ENCODE measurements around the gene CCDC120.
A peak's percentile ranks its signal among the peaks of the same experiment; 100 is the strongest.

CCDC120 gene

GRCh38 chrX:49039598-49040375 is 19.0 kb upstream of the CCDC120 start:
- Histone ChIP-seq H3K27ac (ENCODE audit: insufficient read depth in 1 of 2, low read depth in 1 of 2, low read length in 2 of 2, poor library complexity in 1 of 2, severe bottlenecking in 2 of 2) (peak overlapping the region; percentile 29 to 79), H3K27me3 (replicated peaks in 2 of 5; ENCODE audit: control insufficient read depth in 4 of 5, insufficient read depth in 5 of 5, low read length in 4 of 5) (no peaks in the 10 kb centered on the region), H3K4me1 (ENCODE audit: control extremely low read depth in 1 of 4, control insufficient read depth in 4 of 4, insufficient read depth in 4 of 4, low read length in 3 of 4) (peaks cover 6 to 44% (median 36%) of the 10 kb centered on the region in 4 experiments), H3K4me3 (ENCODE audit: control insufficient read depth in 1 of 7, extremely low read depth in 1 of 7, insufficient read depth in 4 of 7, low read depth in 2 of 7, low read length in 6 of 7) (peak overlapping the region in 5 of 7 experiments; percentile 10 to 54 (median 34)), H3K36me3 (ENCODE audit: control insufficient read depth in 4 of 4, insufficient read depth in 4 of 4, low read length in 3 of 4) (peaks cover 0 to 23% (median 11%) of the 10 kb centered on the region in 4 experiments), H3K9me3 (ENCODE audit: control extremely low read depth in 1 of 5, control insufficient read depth in 4 of 5, insufficient read depth in 2 of 5, low read depth in 1 of 5, low read length in 4 of 5) (no peaks in the 10 kb centered on the region)
- POLR2A ChIA-PET = interaction anchor here (0.6 to 1.5 kb wide), 4 partner anchors 9 to 386 kb away, joined by 3 to 10 read pairs (median 6); partner anchors contain the start of gene GRIPAP1
- DNase-seq = peak; percentile 94 to 97 (median 97)
- CTCF ChIA-PET = interaction anchor here (0.8 to 1.7 kb wide), 6 partner anchors 9 to 81 kb away, joined by 3 to 6 read pairs (median 4); partner anchors contain the start of gene KCND1
- 29% methylated on average over 5 of the region's 9 CpGs for WGBS (ENCODE audit: insufficient coverage)

- Histone ChIP-seq H3K9me3 (ENCODE audit: control extremely low read depth in 1 of 5, control insufficient read depth in 4 of 5, insufficient read depth in 2 of 5, low read depth in 1 of 5, low read length in 4 of 5) (no peaks in the 10 kb centered on the region), H3K4me1 (ENCODE audit: control extremely low read depth in 1 of 4, control insufficient read depth in 4 of 4, insufficient read depth in 4 of 4, low read length in 3 of 4) (peaks cover 6 to 44% (median 36%) of the 10 kb centered on the region in 4 experiments), H3K27ac (ENCODE audit: insufficient read depth in 1 of 2, low read depth in 1 of 2, low read length in 2 of 2, poor library complexity in 1 of 2, severe bottlenecking in 2 of 2) (peak overlapping the region; percentile 29 to 56), H3K36me3 (ENCODE audit: control insufficient read depth in 4 of 4, insufficient read depth in 4 of 4, low read length in 3 of 4) (peaks cover 0 to 21% (median 11%) of the 10 kb centered on the region in 4 experiments), H3K27me3 (replicated peaks in 2 of 5; ENCODE audit: control insufficient read depth in 4 of 5, insufficient read depth in 5 of 5, low read length in 4 of 5) (no peaks in the 10 kb centered on the region), H3K4me3 (ENCODE audit: control insufficient read depth in 1 of 7, extremely low read depth in 1 of 7, insufficient read depth in 4 of 7, low read depth in 2 of 7, low read length in 6 of 7) (peak overlapping the region in 4 of 7 experiments; percentile 25 to 54 (median 41))
- ChIA-PET POLR2A (interaction anchor here (0.6 to 1.5 kb wide), 4 partner anchors 9 to 387 kb away, joined by 3 to 10 read pairs (median 6); partner anchors contain the start of gene GRIPAP1), CTCF (interaction anchor here (1.4 to 1.7 kb wide), 2 partner anchors 10 to 69 kb away, joined by 4 to 6 read pairs; partner anchors contain the start of gene KCND1)
- no peak for DNase-seq
- WGBS (ENCODE audit: insufficient coverage) = 70% methylated on average over 5 of the region's 7 CpGs
These were observed 18.3 kb upstream of the CCDC120 start for GRCh38 chrX:49040376-49040955.

- no peaks in the 10 kb centered on the region for H3K27me3 ChIP-seq (replicated peaks in 2 of 5; ENCODE audit: control insufficient read depth in 4 of 5, insufficient read depth in 5 of 5, low read length in 4 of 5)
- CTCF ChIA-PET = interaction anchor here (0.8 to 1.6 kb wide), 4 partner anchors 14 to 70 kb away, joined by 3 to 4 read pairs (median 4); partner anchors contain the start of gene KCND1
- WGBS (ENCODE audit: insufficient coverage) = 49% methylated on average over 6 of the region's 10 CpGs
- DNase-seq = peak in 2 of 3 donors; percentile 15 to 16
- no peaks in the 10 kb centered on the region for H3K9me3 ChIP-seq (ENCODE audit: control extremely low read depth in 1 of 5, control insufficient read depth in 4 of 5, insufficient read depth in 2 of 5, low read depth in 1 of 5, low read length in 4 of 5)
- peaks cover 0 to 19% (median 10%) of the 10 kb centered on the region in 4 experiments for H3K36me3 ChIP-seq (ENCODE audit: control insufficient read depth in 4 of 4, insufficient read depth in 4 of 4, low read length in 3 of 4)
- H3K4me3 ChIP-seq (ENCODE audit: control insufficient read depth in 1 of 7, extremely low read depth in 1 of 7, insufficient read depth in 4 of 7, low read depth in 2 of 7, low read length in 6 of 7) = peak overlapping the region; percentile 68 to 84 (median 76)
- H3K27ac ChIP-seq (ENCODE audit: insufficient read depth in 1 of 2, low read depth in 1 of 2, low read length in 2 of 2, poor library complexity in 1 of 2, severe bottlenecking in 2 of 2) = peak overlapping the region; percentile 65 to 90
- POLR2A ChIA-PET = interaction anchor here (0.9 to 1.4 kb wide), 2 partner anchors 40 to 59 kb away, joined by 3 to 4 read pairs; partner anchors contain the start of gene GRIPAP1
- H3K4me1 ChIP-seq (ENCODE audit: control extremely low read depth in 1 of 4, control insufficient read depth in 4 of 4, insufficient read depth in 4 of 4, low read length in 3 of 4) = peaks cover 6 to 44% (median 36%) of the 10 kb centered on the region in 4 experiments
These were observed 16.8 kb upstream of the CCDC120 start for GRCh38 chrX:49041744-49042580.

GRCh38 chrX:49042581-49043219 is 16.1 kb upstream of the CCDC120 start:
- peak overlapping the region; percentile 65 to 90 for H3K27ac ChIP-seq (ENCODE audit: insufficient read depth in 1 of 2, low read depth in 1 of 2, low read length in 2 of 2, poor library complexity in 1 of 2, severe bottlenecking in 2 of 2)
- peaks cover 0 to 18% (median 8%) of the 10 kb centered on the region in 4 experiments for H3K36me3 ChIP-seq (ENCODE audit: control insufficient read depth in 4 of 4, insufficient read depth in 4 of 4, low read length in 3 of 4)
- WGBS (ENCODE audit: insufficient coverage) = 47% methylated on average over 22 of the region's 29 CpGs
- ChIA-PET POLR2A (interaction anchor here (0.7 to 1.4 kb wide), 4 partner anchors 40 to 107 kb away, joined by 3 to 4 read pairs (median 4); partner anchors contain the start of gene GRIPAP1), CTCF (interaction anchor here (0.8 to 1.6 kb wide), 4 partner anchors 14 to 71 kb away, joined by 3 to 4 read pairs (median 4); partner anchors contain the start of gene KCND1)
- peaks cover 6 to 44% (median 36%) of the 10 kb centered on the region in 4 experiments for H3K4me1 ChIP-seq (ENCODE audit: control extremely low read depth in 1 of 4, control insufficient read depth in 4 of 4, insufficient read depth in 4 of 4, low read length in 3 of 4)
- peak overlapping the region; percentile 68 to 84 (median 76) for H3K4me3 ChIP-seq (ENCODE audit: control insufficient read depth in 1 of 7, extremely low read depth in 1 of 7, insufficient read depth in 4 of 7, low read depth in 2 of 7, low read length in 6 of 7)
- H3K27me3 ChIP-seq (replicated peaks in 2 of 5; ENCODE audit: control insufficient read depth in 4 of 5, insufficient read depth in 5 of 5, low read length in 4 of 5) = no peaks in the 10 kb centered on the region
- no peaks in the 10 kb centered on the region for H3K9me3 ChIP-seq (ENCODE audit: control extremely low read depth in 1 of 5, control insufficient read depth in 4 of 5, insufficient read depth in 2 of 5, low read depth in 1 of 5, low read length in 4 of 5)
- no peak for DNase-seq

- peak within 1 kb of the TSS; percentile 65 to 90 for H3K27ac ChIP-seq (ENCODE audit: insufficient read depth in 1 of 2, low read depth in 1 of 2, low read length in 2 of 2, poor library complexity in 1 of 2, severe bottlenecking in 2 of 2)
- H3K36me3 ChIP-seq (ENCODE audit: control insufficient read depth in 4 of 4, insufficient read depth in 4 of 4, low read length in 3 of 4) = peaks cover 0 to 11% (median 3%) of the 10 kb centered on the region in 4 experiments
- ChIA-PET POLR2A (interaction anchor here (0.6 to 1.0 kb wide), 5 partner anchors 41 to 106 kb away, joined by 3 to 6 read pairs (median 4); no protein-coding TSS in a partner anchor), CTCF (interaction anchor here (0.7 to 2.6 kb wide), 9 partner anchors 10 to 85 kb away, joined by 3 to 9 read pairs (median 3); partner anchors contain the start of gene KCND1)
- peak; percentile 98 to 99 (median 99) for DNase-seq
- peaks cover 6 to 43% (median 36%) of the 10 kb centered on the region in 4 experiments for H3K4me1 ChIP-seq (ENCODE audit: control extremely low read depth in 1 of 4, control insufficient read depth in 4 of 4, insufficient read depth in 4 of 4, low read length in 3 of 4)
- H3K27me3 ChIP-seq (replicated peaks in 2 of 5; ENCODE audit: control insufficient read depth in 4 of 5, insufficient read depth in 5 of 5, low read length in 4 of 5) = no peaks in the 10 kb centered on the region
- 43% methylated on average over 48 of the region's 67 CpGs for WGBS (ENCODE audit: insufficient coverage)
- H3K9me3 ChIP-seq (ENCODE audit: control extremely low read depth in 1 of 5, control insufficient read depth in 4 of 5, insufficient read depth in 2 of 5, low read depth in 1 of 5, low read length in 4 of 5) = no peaks in the 10 kb centered on the region
- peak within 1 kb of the TSS; percentile 68 to 84 (median 76) for H3K4me3 ChIP-seq (ENCODE audit: control insufficient read depth in 1 of 7, extremely low read depth in 1 of 7, insufficient read depth in 4 of 7, low read depth in 2 of 7, low read length in 6 of 7)
These were observed 15.4 kb upstream of the CCDC120 start, which contains the start of gene TFE3 for GRCh38 chrX:49043220-49043986. Gene TFE3 (minus strand): TSS chrX:49043357. CDS start chrX:49043226, 131 bp downstream.

All from common myeloid progenitor, CD34-positive (primary cell).